HCT116 (cell line): ENCODE results near the gene HIRA. TPM values are rescaled to one million over a fixed set of nuclear protein-coding genes. Genes with fewer than 3 reads are reported as not detected.

Experiments
- ATAC-seq: fragments of 200-7000 bp; cut with Tn5 transposase; 2 replicates; pipeline ENCODE4 v1.9.1; 2020; ENCODE audit warnings: mild to moderate bottlenecking, moderate library complexity
- BruUV-seq: library from RNA; stranded (reverse); fragments of 400-500 nt; replicated peaks from 2 replicates; lab custom pipeline; 2021; lab: Mats Ljungman, UMichigan
- CTCF ChIA-PET: fragments of 300-600 bp; sonication (Branson Sonifier 250); formaldehyde crosslinking; loops from one replicate; lab custom pipeline; 2021; ENCODE audit warnings: antibody characterized with exemption; lab: Charles Lee
- POLR2A ChIA-PET: fragments of 300-600, 350-600 bp; sonication (Branson Sonifier 250); formaldehyde crosslinking; loops from one replicate; lab custom pipeline; 2021; ENCODE audit warnings: antibody characterized with exemption; lab: Charles Lee
- RAD21 ChIA-PET, 2 experiments: fragments of 300-600 bp; sonication (Branson Sonifier 250); formaldehyde crosslinking; loops; one replicate each; lab custom pipeline; 2023; ENCODE audit warnings: low total read pairs in 2 of 2; ENCODE audit not compliant: uncharacterized antibody in 2 of 2, unreplicated experiment in 2 of 2, low non-redundant PET in 1 of 2; lab: Charles Lee
- DNase-seq: peaks from one replicate; pipeline ENCODE4 v3.0.0-alpha.2; 2010; ENCODE audit warnings: low read depth, low spot score
- H2AFZ ChIP-seq: fragments of 200-600 bp; shearing (Covaris generic), sonication (generic); 2 replicates; pipeline ENCODE4 v1.6.1; 2017; ENCODE audit warnings: low read depth, mixed run types, mixed read lengths, antibody characterized with exemption, low read length; ENCODE audit not compliant: poor library complexity, severe bottlenecking
- H3K27ac ChIP-seq: 2 replicates; pipeline ENCODE4 v1.5.1; 2012; ENCODE audit warnings: low read depth, low read length
- H3K27me3 ChIP-seq: fragments of 200-600 bp; sonication (generic); 2 replicates; pipeline ENCODE4 v1.6.1; 2016; ENCODE audit warnings: mixed run types, low read length, mixed read lengths; ENCODE audit not compliant: insufficient read depth
- H3K36me3 ChIP-seq, 2 experiments: fragments of 200-500 bp in 1 of 2; fragments of 200-600 bp in 1 of 2; sonication (Bioruptor generic) in 1 of 2; sonication (generic) in 1 of 2; 2 replicates each; pipeline versions ENCODE4 v1.5.1 to v1.6.1; 2014 to 2016; ENCODE audit warnings: low read length in 2 of 2, inconsistent platforms in 1 of 2, mixed read lengths in 1 of 2, mixed run types in 1 of 2; ENCODE audit not compliant: insufficient read depth in 2 of 2, control insufficient read depth in 1 of 2
- H3K4me1 ChIP-seq, 2 experiments: fragments of 200-600 bp in 1 of 2; sonication (generic) in 1 of 2; 2 replicates each; pipeline versions ENCODE4 v1.5.1 to v1.6.1; 2012 to 2017; ENCODE audit warnings: low read length in 2 of 2, inconsistent platforms in 1 of 2, mild to moderate bottlenecking in 1 of 2, mixed read lengths in 1 of 2, mixed run types in 1 of 2, moderate library complexity in 1 of 2; ENCODE audit not compliant: insufficient read depth in 2 of 2, control insufficient read depth in 1 of 2
- H3K4me2 ChIP-seq: fragments of 200-600 bp; sonication (generic); 2 replicates; pipeline ENCODE4 v1.6.1; 2017; ENCODE audit warnings: mixed run types, low read length, mixed read lengths
- H3K4me3 ChIP-seq, 2 experiments: fragments of 200-600 bp in 1 of 2; sonication (generic) in 1 of 2; replicated peaks in 1 of 2; 2 replicates each; pipeline ENCODE4 v1.5.1; 2011 to 2016; ENCODE audit warnings: low read length in 2 of 2, control low read depth in 1 of 2, low read depth in 1 of 2, mild to moderate bottlenecking in 1 of 2, mixed read lengths in 1 of 2, mixed run types in 1 of 2
- H3K79me2 ChIP-seq: fragments of 200-600 bp; sonication (generic); 2 replicates; pipeline ENCODE4 v1.6.1; 2017; ENCODE audit warnings: mild to moderate bottlenecking, mixed run types, low read length, moderate library complexity, mixed read lengths; ENCODE audit not compliant: insufficient read depth
- H3K9ac ChIP-seq: fragments of 200-600 bp; sonication (generic); 2 replicates; pipeline ENCODE4 v1.6.1; 2016; ENCODE audit warnings: low read length, mixed read lengths
- H3K9me2 ChIP-seq: fragments of 200-600 bp; sonication (generic), shearing (Covaris generic); 2 replicates; pipeline ENCODE4 v1.6.1; 2017; ENCODE audit warnings: mixed run types, mild to moderate bottlenecking, moderate library complexity; ENCODE audit not compliant: insufficient read depth
- H3K9me3 ChIP-seq, 2 experiments: fragments of 200-500 bp in 1 of 2; fragments of 200-600 bp in 1 of 2; sonication (Bioruptor generic) in 1 of 2; sonication (generic) in 1 of 2; 2 replicates each; pipeline ENCODE4 v1.6.1; 2014 to 2017; ENCODE audit warnings: low read length in 2 of 2, mixed read lengths in 2 of 2, inconsistent platforms in 1 of 2, low read depth in 1 of 2, mild to moderate bottlenecking in 1 of 2, mixed run types in 1 of 2, moderate library complexity in 1 of 2; ENCODE audit not compliant: control insufficient read depth in 1 of 2, insufficient read depth in 1 of 2
- H4K20me1 ChIP-seq: fragments of 200-600 bp; sonication (generic), shearing (Covaris generic); 2 replicates; pipeline ENCODE4 v1.6.1; 2017; ENCODE audit warnings: mixed run types, mild to moderate bottlenecking, moderate library complexity; ENCODE audit not compliant: insufficient read depth
- ATF3 ChIP-seq: IDR thresholded peaks from 2 replicates; pipeline ENCODE4 v1.6.1; 2012
- CBX3 ChIP-seq: IDR thresholded peaks from 2 replicates; pipeline ENCODE4 v1.6.1; 2012; ENCODE audit warnings: low read depth
- CEBPB ChIP-seq: IDR thresholded peaks from 2 replicates; pipeline ENCODE4 v1.6.1; 2012; ENCODE audit warnings: low read depth
- CTCF ChIP-seq, 3 experiments: fragments of 200-600 bp in 1 of 3; sonication (generic) in 1 of 3; IDR thresholded peaks in 2 of 3; conservative IDR thresholded peaks in 1 of 3; 2 replicates each; pipeline ENCODE4 v1.5.1; 2012 to 2017; ENCODE audit warnings: low read depth in 2 of 3, low read length in 2 of 3, antibody characterized with exemption in 1 of 3, borderline replicate concordance in 1 of 3, control low read depth in 1 of 3, mild to moderate bottlenecking in 1 of 3, mixed read lengths in 1 of 3, mixed run types in 1 of 3, moderate library complexity in 1 of 3; ENCODE audit not compliant: insufficient read depth in 1 of 3
- EGR1 ChIP-seq: IDR thresholded peaks from 2 replicates; pipeline ENCODE4 v1.6.1; 2012; ENCODE audit warnings: low read depth
- ELF1 ChIP-seq: IDR thresholded peaks from 2 replicates; pipeline ENCODE4 v1.6.1; 2012; ENCODE audit warnings: low read depth, borderline replicate concordance
- EZH2 ChIP-seq: fragments of 200-600 bp; sonication (generic); IDR thresholded peaks from 2 replicates; pipeline ENCODE4 v1.6.1; 2017; ENCODE audit warnings: antibody characterized with exemption, mixed run types
- FOSL1 ChIP-seq: IDR thresholded peaks from 2 replicates; pipeline ENCODE4 v1.6.1; 2012; ENCODE audit warnings: low read depth
- JUND ChIP-seq: IDR thresholded peaks from 2 replicates; pipeline ENCODE4 v1.6.1; 2012
- MAX ChIP-seq: IDR thresholded peaks from 2 replicates; pipeline ENCODE4 v1.6.1; 2012
- POLR2AphosphoS5 ChIP-seq: IDR thresholded peaks from 2 replicates; pipeline ENCODE4 v1.6.1; 2011; ENCODE audit warnings: mild to moderate bottlenecking, low read depth, low read length, moderate library complexity
- SP1 ChIP-seq: IDR thresholded peaks from 2 replicates; pipeline ENCODE4 v1.6.1; 2012; ENCODE audit warnings: low read depth
- SRF ChIP-seq: IDR thresholded peaks from 2 replicates; pipeline ENCODE4 v1.6.1; 2012; ENCODE audit warnings: low read depth
- ZBTB33 ChIP-seq: IDR thresholded peaks from 2 replicates; pipeline ENCODE4 v1.6.1; 2011; ENCODE audit warnings: mild to moderate bottlenecking, low read length, moderate library complexity; ENCODE audit not compliant: insufficient replicate concordance; ENCODE audit errors: extremely low read depth
- ZNF274 ChIP-seq: fragments of 200-500 bp; sonication (Bioruptor generic); IDR thresholded peaks from 2 replicates; pipeline ENCODE4 v1.6.1; 2014; ENCODE audit warnings: mild to moderate bottlenecking, low read depth, low read length, inconsistent platforms
- intact Hi-C: fragments of 100-400 bp; cut with micrococcal nuclease; formaldehyde crosslinking; loops from 2 replicates; pipeline ENCODE4 v1.10.0; 2022
- total RNA-seq: library from RNA; stranded (reverse); gene quantifications from one replicate; pipeline ENCODE4 v1.2.1, GENCODE V29; 2021; ENCODE audit not compliant: unreplicated experiment

The HIRA gene
- total RNA-seq, 1 experiment from 2014 or later = 30.6 TPM

- no peak overlapping the region for H3K9ac ChIP-seq
- H3K79me2 ChIP-seq = peaks cover 58% of the 10 kb centered on the region
- H3K27me3 ChIP-seq = no peaks in the 10 kb centered on the region
- ChIA-PET CTCF (no interaction called here), POLR2A (no interaction called here), RAD21 (no interaction called here)
- H3K4me3 ChIP-seq = no peak overlapping the region
- BruUV-seq = no TSS peak
- no peak overlapping the region for H3K27ac ChIP-seq
- H3K9me3 ChIP-seq = no peaks in the 10 kb centered on the region
- peaks cover 7 to 9% of the 10 kb centered on the region in 2 experiments; a peak in 3 of 4 replicates for H3K4me1 ChIP-seq
- TF ChIP-seq ELF1 (no peak), SP1 (no peak), ZNF274 (no peak), EZH2 (no peak), SRF (no peak), JUND (no peak), CEBPB (no peak), CBX3 (no peak), ZBTB33 (no peak), FOSL1 (no peak), EGR1 (no peak), MAX (no peak), CTCF (IDR thresholded peaks at IDR 0.05 in 2 of 3, conservative IDR thresholded peaks at IDR 0.05 in 1 of 3; ENCODE audit: borderline replicate concordance in 1 of 3, insufficient read depth in 1 of 3, low read depth in 2 of 3, low read length in 2 of 3) (no peak), ATF3 (no peak), POLR2AphosphoS5 (no peak)
- no peak overlapping the region for H3K4me2 ChIP-seq
- intact Hi-C loops = no loop called here
- DNase-seq = no peak
- H4K20me1 ChIP-seq = peaks cover 3% of the 10 kb centered on the region; the same call in 1 of the 2 replicates
- H3K9me2 ChIP-seq = no peaks in the 10 kb centered on the region
- no peak overlapping the region for H2AFZ ChIP-seq
- ATAC-seq = no peak
- H3K36me3 ChIP-seq = peaks cover 3 to 20% of the 10 kb centered on the region in 2 experiments; a peak in 3 of 4 replicates
Measured at GRCh38 chr22:19442166-19442565, 10.6 kb upstream of the HIRA start.
